NCI-H82 treated with DMSO at 0.1 percent for 48 hours (cell line): ENCODE data around the gene TTC24.
"Not testable (repeated sequence)": the region's sequence is repeated elsewhere in the genome, so short reads cannot be mapped to it uniquely, and the experiment has no call there.

Experiments
- DNase-seq: peaks from one replicate; lab custom pipeline; 2025; ENCODE audit not compliant: unreplicated experiment; lab: John Stamatoyannopoulos, UW

The TTC24 gene

GRCh38 chr1:156579472-156579871 is at the start of gene TTC24:
TTC24 (plus strand) TSS chr1:156579723; CDS start chr1:156581365, 1,642 bp downstream.
- peak; percentile 74 for DNase-seq

- DNase-seq: no peak
Observed at GRCh38 chr1:156530006-156530405, 49.5 kb upstream of the TTC24 start.

GRCh38 chr1:156532374-156532773 is 47.1 kb upstream of the TTC24 start:
- DNase-seq: no peak

- DNase-seq: no peak
Observed at GRCh38 chr1:156533568-156534220, 45.8 kb upstream of the TTC24 start.

- no peak for DNase-seq
Observed at GRCh38 chr1:156534424-156535060, 45.0 kb upstream of the TTC24 start.

GRCh38 chr1:156537027-156537426 is 42.5 kb upstream of the TTC24 start:
- no peak for DNase-seq

- no peak for DNase-seq
Observed at GRCh38 chr1:156538711-156539440, 40.6 kb upstream of the TTC24 start.

GRCh38 chr1:156539818-156540355 is 39.6 kb upstream of the TTC24 start:
- no peak for DNase-seq

- no peak for DNase-seq
Observed at GRCh38 chr1:156540955-156541354, 38.6 kb upstream of the TTC24 start.

- DNase-seq: no peak
Observed at GRCh38 chr1:156543066-156543465, 36.5 kb upstream of the TTC24 start.

- no peak for DNase-seq
Observed at GRCh38 chr1:156544592-156545102, 34.9 kb upstream of the TTC24 start.

GRCh38 chr1:156546267-156546666 is 33.3 kb upstream of the TTC24 start:
- DNase-seq: no peak

GRCh38 chr1:156547434-156547833 is 32.1 kb upstream of the TTC24 start:
- no peak for DNase-seq

- no peak for DNase-seq
Observed at GRCh38 chr1:156547982-156548381, 31.5 kb upstream of the TTC24 start.

- no peak for DNase-seq
Observed at GRCh38 chr1:156549390-156549789, 30.1 kb upstream of the TTC24 start.

GRCh38 chr1:156549831-156550230 is 29.7 kb upstream of the TTC24 start:
- DNase-seq: no peak

GRCh38 chr1:156550346-156550745 is 29.2 kb upstream of the TTC24 start:
- no peak for DNase-seq

GRCh38 chr1:156551066-156551643 is 28.4 kb upstream of the TTC24 start:
- no peak for DNase-seq

GRCh38 chr1:156551869-156552268 is 27.7 kb upstream of the TTC24 start:
- DNase-seq: no peak

GRCh38 chr1:156552518-156552917 is 27.0 kb upstream of the TTC24 start:
- DNase-seq: no peak

GRCh38 chr1:156552937-156553336 is 26.6 kb upstream of the TTC24 start:
- not testable (repeated sequence) for DNase-seq
